Measurements from ENCODE around the gene DSC1. TPM values are rescaled to one million over a fixed set of nuclear protein-coding genes. Genes with fewer than 3 reads are reported as not detected.
A peak's percentile ranks its signal among the peaks of the same experiment; 100 is the strongest.

The DSC1 gene
- 1 to 10 TPM in 3 of 8 experiments, under 1 TPM in 3, not detected in 2; 0.05 to 1.3 (median 0.90) TPM for total RNA-seq

GRCh38 chr18:31162825-31163435, at the start of gene DSC1:
Gene DSC1, minus strand, starts transcription at chr18:31162856. Its CDS starts 262 bp downstream, at chr18:31162594.
- Histone ChIP-seq H3K4me3 (no peak within 1 kb of the TSS), H3K4me1 (replicated peaks in 1 of 2) (no peaks in the 10 kb centered on the region), H3K27ac (no peak within 1 kb of the TSS)
- in situ Hi-C loops (cut with MboI; ENCODE audit: low pct_unique_long_range_greater_than_20kb in 2 of 9, low sequenced_read_pairs in 9 of 9, unreplicated experiment in 9 of 9), result no loop called here
- ATAC-seq (replicated peaks in 6 of 8), result no peak
- WGBS, 10 experiments, result 0 to 100% (median 60%) methylated on average over 1 to 5 of the region's 5 CpGs; no CpG with 5 or more reads in 1 of the 10 experiments

GRCh38 chr18:31211047-31211446, 48.4 kb upstream of the DSC1 start:
- peaks cover 8 to 11% of the 10 kb centered on the region in 2 donors for H3K4me1 ChIP-seq (replicated peaks in 1 of 2)
- H3K4me3 ChIP-seq, result no peak overlapping the region
- H3K27ac ChIP-seq, result no peak overlapping the region
- 0 to 100% (median 100%) methylated on average over 1 of the region's 1 CpG; no CpG with 5 or more reads in 5 of the 10 experiments for WGBS, 10 experiments
- no peak for ATAC-seq (replicated peaks in 6 of 8)
- in situ Hi-C loops (cut with MboI; ENCODE audit: low pct_unique_long_range_greater_than_20kb in 2 of 9, low sequenced_read_pairs in 9 of 9, unreplicated experiment in 9 of 9), result no loop called here

- in situ Hi-C loops (cut with MboI; ENCODE audit: low pct_unique_long_range_greater_than_20kb in 2 of 9, low sequenced_read_pairs in 9 of 9, unreplicated experiment in 9 of 9), result no loop called here
- H3K4me1 ChIP-seq (replicated peaks in 1 of 2), result peaks cover 8 to 13% of the 10 kb centered on the region in 2 donors
- H3K4me3 ChIP-seq, result no peak overlapping the region
- ATAC-seq (replicated peaks in 6 of 8), result peak in 1 of 8 experiments; percentile 17
- no peak overlapping the region for H3K27ac ChIP-seq
- 0 to 100% (median 27%) methylated on average over 1 to 4 of the region's 4 CpGs; no CpG with 5 or more reads in 2 of the 10 experiments for WGBS, 10 experiments
These were observed 46.4 kb upstream of the DSC1 start for GRCh38 chr18:31209041-31209440.

GRCh38 chr18:31207391-31207790, 44.7 kb upstream of the DSC1 start:
- ATAC-seq (replicated peaks in 6 of 8), result peak in 5 of 8 experiments; percentile 16 to 38 (median 29)
- in situ Hi-C loops (cut with MboI; ENCODE audit: low pct_unique_long_range_greater_than_20kb in 2 of 9, low sequenced_read_pairs in 9 of 9, unreplicated experiment in 9 of 9), result no loop called here
- H3K4me3 ChIP-seq, result no peak overlapping the region
- H3K4me1 ChIP-seq (replicated peaks in 1 of 2), result peaks cover 16 to 23% of the 10 kb centered on the region in 2 donors
- WGBS, 10 experiments, result 0 to 83% (median 60%) methylated on average over 2 to 6 of the region's 6 CpGs; no CpG with 5 or more reads in 2 of the 10 experiments
- H3K27ac ChIP-seq, result no peak overlapping the region

- peaks cover 16 to 23% of the 10 kb centered on the region in 2 donors for H3K4me1 ChIP-seq (replicated peaks in 1 of 2)
- ATAC-seq (replicated peaks in 6 of 8), result peak; percentile 95 to 98 (median 97)
- H3K4me3 ChIP-seq, result no peak overlapping the region
- 0 to 50% (median 15%) methylated on average over 1 to 7 of the region's 11 CpGs; no CpG with 5 or more reads in 2 of the 10 experiments for WGBS, 10 experiments
- no peak overlapping the region for H3K27ac ChIP-seq
- in situ Hi-C loops (cut with MboI; ENCODE audit: low pct_unique_long_range_greater_than_20kb in 2 of 9, low sequenced_read_pairs in 9 of 9, unreplicated experiment in 9 of 9), result no loop called here
These were observed 44.2 kb upstream of the DSC1 start for GRCh38 chr18:31206787-31207381.

- in situ Hi-C loops (cut with MboI; ENCODE audit: low pct_unique_long_range_greater_than_20kb in 2 of 9, low sequenced_read_pairs in 9 of 9, unreplicated experiment in 9 of 9), result no loop called here
- 6 to 100% (median 89%) methylated on average over 1 to 5 of the region's 5 CpGs; no CpG with 5 or more reads in 1 of the 10 experiments for WGBS, 10 experiments
- ATAC-seq (replicated peaks in 6 of 8), result no peak
- Histone ChIP-seq H3K4me3 (no peak overlapping the region), H3K4me1 (replicated peaks in 1 of 2) (peaks cover 16 to 23% of the 10 kb centered on the region in 2 donors), H3K27ac (no peak overlapping the region)
These were observed 43.4 kb upstream of the DSC1 start for GRCh38 chr18:31206071-31206470.

- no peak overlapping the region for H3K4me3 ChIP-seq
- no peak overlapping the region for H3K27ac ChIP-seq
- WGBS, 10 experiments, result 0 to 100% (median 63%) methylated on average over 2 of the region's 2 CpGs; no CpG with 5 or more reads in 5 of the 10 experiments
- ATAC-seq (replicated peaks in 6 of 8), result no peak
- peaks cover 16 to 23% of the 10 kb centered on the region in 2 donors for H3K4me1 ChIP-seq (replicated peaks in 1 of 2)
- in situ Hi-C loops (cut with MboI; ENCODE audit: low pct_unique_long_range_greater_than_20kb in 2 of 9, low sequenced_read_pairs in 9 of 9, unreplicated experiment in 9 of 9), result no loop called here
These were observed 42.6 kb upstream of the DSC1 start for GRCh38 chr18:31205273-31205672.

- in situ Hi-C loops (cut with MboI; ENCODE audit: low pct_unique_long_range_greater_than_20kb in 2 of 9, low sequenced_read_pairs in 9 of 9, unreplicated experiment in 9 of 9), result no loop called here
- peaks cover 16 to 23% of the 10 kb centered on the region in 2 donors for H3K4me1 ChIP-seq (replicated peaks in 1 of 2)
- WGBS, 10 experiments, result 16 to 100% (median 71%) methylated on average over 1 to 4 of the region's 4 CpGs; no CpG with 5 or more reads in 1 of the 10 experiments
- no peak for ATAC-seq (replicated peaks in 6 of 8)
- H3K27ac ChIP-seq, result no peak overlapping the region
- no peak overlapping the region for H3K4me3 ChIP-seq
These were observed 42.2 kb upstream of the DSC1 start for GRCh38 chr18:31204833-31205232.

- Histone ChIP-seq H3K27ac (no peak overlapping the region), H3K4me1 (replicated peaks in 1 of 2) (peaks cover 16 to 23% of the 10 kb centered on the region in 2 donors), H3K4me3 (no peak overlapping the region)
- in situ Hi-C loops (cut with MboI; ENCODE audit: low pct_unique_long_range_greater_than_20kb in 2 of 9, low sequenced_read_pairs in 9 of 9, unreplicated experiment in 9 of 9), result no loop called here
- 0 to 100% (median 90%) methylated on average over 1 to 2 of the region's 2 CpGs; no CpG with 5 or more reads in 1 of the 10 experiments for WGBS, 10 experiments
- no peak for ATAC-seq (replicated peaks in 6 of 8)
These were observed 41.5 kb upstream of the DSC1 start for GRCh38 chr18:31204166-31204565.

- in situ Hi-C loops (cut with MboI; ENCODE audit: low pct_unique_long_range_greater_than_20kb in 2 of 9, low sequenced_read_pairs in 9 of 9, unreplicated experiment in 9 of 9), result no loop called here
- ATAC-seq (replicated peaks in 6 of 8), result no peak
- 20 to 100% (median 58%) methylated on average over 1 to 5 of the region's 5 CpGs for whole genome bisulfite sequencing, 10 experiments
- H3K4me1 ChIP-seq (replicated peaks in 1 of 2), result peaks cover 16 to 23% of the 10 kb centered on the region in 2 donors
- H3K4me3 ChIP-seq, result no peak overlapping the region
- no peak overlapping the region for H3K27ac ChIP-seq
These were observed 41.1 kb upstream of the DSC1 start for GRCh38 chr18:31203794-31204148.

- Histone ChIP-seq H3K4me3 (no peak overlapping the region), H3K27ac (no peak overlapping the region), H3K4me1 (replicated peaks in 1 of 2) (peaks cover 16 to 23% of the 10 kb centered on the region in 2 donors)
- WGBS, 10 experiments, result 20 to 88% (median 69%) methylated on average over 1 to 9 of the region's 9 CpGs
- ATAC-seq (replicated peaks in 6 of 8), result no peak
- in situ Hi-C loops (cut with MboI; ENCODE audit: low pct_unique_long_range_greater_than_20kb in 2 of 9, low sequenced_read_pairs in 9 of 9, unreplicated experiment in 9 of 9), result no loop called here
These were observed 40.6 kb upstream of the DSC1 start for GRCh38 chr18:31203096-31203793.

GRCh38 chr18:31199190-31199769, 36.6 kb upstream of the DSC1 start:
- ATAC-seq (replicated peaks in 6 of 8), result peak in 1 of 8 experiments; percentile 43
- in situ Hi-C loops (cut with MboI; ENCODE audit: low pct_unique_long_range_greater_than_20kb in 2 of 9, low sequenced_read_pairs in 9 of 9, unreplicated experiment in 9 of 9), result no loop called here
- 7 to 100% (median 80%) methylated on average over 1 to 5 of the region's 5 CpGs; no CpG with 5 or more reads in 1 of the 10 experiments for WGBS, 10 experiments

GRCh38 chr18:31197676-31198075, 35.0 kb upstream of the DSC1 start:
- Histone ChIP-seq H3K4me1 (replicated peaks in 1 of 2) (peaks cover 7% of the 10 kb centered on the region in 2 donors), H3K27ac (no peak overlapping the region), H3K4me3 (no peak overlapping the region)
- 0 to 62% (median 24%) methylated on average over 1 to 2 of the region's 2 CpGs for WGBS, 10 experiments
- ATAC-seq (replicated peaks in 6 of 8), result peak in 5 of 8 experiments; percentile 56 to 70 (median 67)
- in situ Hi-C loops (cut with MboI; ENCODE audit: low pct_unique_long_range_greater_than_20kb in 2 of 9, low sequenced_read_pairs in 9 of 9, unreplicated experiment in 9 of 9), result no loop called here

More at GRCh38 chr18:31199190-31199769, 36.6 kb upstream of the DSC1 start:
- Histone ChIP-seq H3K4me1 (replicated peaks in 1 of 2) (peaks cover 14 to 17% of the 10 kb centered on the region in 2 donors), H3K27ac (no peak overlapping the region), H3K4me3 (no peak overlapping the region)

Measured in motor neuron (in vitro differentiated cells).